Neural progenitor cell (in vitro differentiated cells): ENCODE measurements around the gene CDK3. TPM values are rescaled to one million over a fixed set of nuclear protein-coding genes. Genes with fewer than 3 reads are reported as not detected.

ENCODE experiments used
- DNase-seq: peaks from one replicate; pipeline ENCODE4 v3.0.0-alpha.2; 2016; ENCODE audit warnings: low spot score
- H2AFZ ChIP-seq: fragments of 200-600 bp; sonication (generic); replicated peaks from 2 replicates; pipeline ENCODE4 v1.6.1; 2016; ENCODE audit warnings: antibody characterized with exemption
- H3F3A ChIP-seq: fragments of 200-600 bp; sonication (generic); 2 replicates; pipeline ENCODE4 v1.6.1; 2016; ENCODE audit warnings: antibody characterized with exemption, low read depth
- H3K27ac ChIP-seq: fragments of 200-600 bp; sonication (generic); 2 replicates; pipeline ENCODE4 v1.5.1; 2016; ENCODE audit warnings: mild to moderate bottlenecking
- H3K27me3 ChIP-seq: fragments of 200-600 bp; sonication (generic); 2 replicates; pipeline ENCODE4 v1.6.1; 2016; ENCODE audit warnings: mild to moderate bottlenecking, moderate library complexity
- H3K36me3 ChIP-seq: fragments of 200-600 bp; sonication (generic); 2 replicates; pipeline ENCODE4 v1.5.1; 2016
- H3K4me1 ChIP-seq: fragments of 200-600 bp; sonication (generic); 2 replicates; pipeline ENCODE4 v1.6.1; 2016; ENCODE audit warnings: mixed run types
- H3K4me2 ChIP-seq: fragments of 200-600 bp; sonication (generic); 2 replicates; pipeline ENCODE4 v1.6.1; 2016
- H3K4me3 ChIP-seq: fragments of 200-600 bp; sonication (generic); 2 replicates; pipeline ENCODE4 v1.5.1; 2016
- H3K79me2 ChIP-seq: fragments of 200-600 bp; sonication (generic); 2 replicates; pipeline ENCODE4 v1.6.1; 2016; ENCODE audit warnings: low read depth
- H3K9ac ChIP-seq: fragments of 200-600 bp; sonication (generic); 2 replicates; pipeline ENCODE4 v1.6.1; 2016
- H3K9me3 ChIP-seq: fragments of 200-600 bp; sonication (generic); 2 replicates; pipeline ENCODE4 v1.5.1; 2016; ENCODE audit warnings: low read depth
- H4K20me1 ChIP-seq: fragments of 200-600 bp; sonication (generic); 2 replicates; pipeline ENCODE4 v1.6.1; 2016; ENCODE audit warnings: low read depth
- H3K27ac Mint-ChIP-seq: 3 replicates; pipeline ENCODE4 v1.8.0; 2021; ENCODE audit warnings: mixed read lengths
- H3K27me3 Mint-ChIP-seq: 2 replicates; pipeline ENCODE4 v1.8.0; 2022; ENCODE audit warnings: low read depth, mild to moderate bottlenecking, inconsistent platforms, moderate library complexity, mixed read lengths; ENCODE audit not compliant: insufficient read depth
- H3K36me3 Mint-ChIP-seq: 3 replicates; pipeline ENCODE4 v1.8.0; 2021; ENCODE audit warnings: mixed read lengths
- H3K4me1 Mint-ChIP-seq: 3 replicates; pipeline ENCODE4 v1.8.0; 2021; ENCODE audit warnings: mixed read lengths
- H3K4me3 Mint-ChIP-seq: 3 replicates; pipeline ENCODE4 v1.8.0; 2021; ENCODE audit warnings: mild to moderate bottlenecking, moderate library complexity, mixed read lengths
- H3K9me3 Mint-ChIP-seq: 3 replicates; pipeline ENCODE4 v1.8.0; 2020; ENCODE audit warnings: mixed read lengths
- CTCF ChIP-seq: fragments of 200-600 bp; sonication (generic); IDR thresholded peaks from 2 replicates; pipeline ENCODE4 v1.5.1; 2017; ENCODE audit warnings: antibody characterized with exemption, mild to moderate bottlenecking
- EZH2 ChIP-seq: fragments of 200-600 bp; sonication (generic); IDR thresholded peaks from 2 replicates; pipeline ENCODE4 v1.6.1; 2017; ENCODE audit warnings: antibody characterized with exemption, mild to moderate bottlenecking, moderate library complexity
- EZH2phosphoT487 ChIP-seq: fragments of 200-600 bp; sonication (generic); IDR thresholded peaks from 2 replicates; pipeline ENCODE4 v1.6.1; 2017; ENCODE audit warnings: antibody characterized with exemption
- total RNA-seq: library from RNA; depleted of rRNA; stranded (reverse); fragments of >200 nt; gene quantifications from 2 replicates; pipeline ENCODE4 v1.2.3, GENCODE V29; 2015; ENCODE audit warnings: low replicate concordance

Gene CDK3
- total RNA-seq, 1 donor from 2014 or later = 3.0 TPM

GRCh38 chr17:76032780-76033108 is 32.1 kb downstream of the CDK3 start:
- no peak overlapping the region for H3K27ac ChIP-seq
- peaks cover 20% of the 10 kb centered on the region for H3K4me1 ChIP-seq
- no peaks in the 10 kb centered on the region for H3K36me3 ChIP-seq
- peaks cover 2% of the 10 kb centered on the region for H3K9me3 Mint-ChIP-seq
- peaks cover 35% of the 10 kb centered on the region for H3F3A ChIP-seq
- H3K9me3 ChIP-seq = no peaks in the 10 kb centered on the region
- no peak for TF ChIP-seq EZH2phosphoT487
- TF ChIP-seq EZH2 = no peak
- TF ChIP-seq CTCF = no peak
- H3K79me2 ChIP-seq = no peaks in the 10 kb centered on the region
- no peak overlapping the region for H3K27ac Mint-ChIP-seq
- no peak overlapping the region for H3K9ac ChIP-seq
- H3K4me3 Mint-ChIP-seq = no peak overlapping the region
- H3K27me3 Mint-ChIP-seq = peaks cover 6% of the 10 kb centered on the region
- peaks cover 1% of the 10 kb centered on the region for H3K36me3 Mint-ChIP-seq
- DNase-seq = no peak
- peaks cover 5% of the 10 kb centered on the region for H4K20me1 ChIP-seq
- H3K4me2 ChIP-seq = no peak overlapping the region
- H3K4me1 Mint-ChIP-seq = peaks cover 16% of the 10 kb centered on the region
- H2AFZ ChIP-seq = no peak overlapping the region
- H3K4me3 ChIP-seq = no peak overlapping the region
- no peaks in the 10 kb centered on the region for H3K27me3 ChIP-seq

- no peaks in the 10 kb centered on the region for H3K79me2 ChIP-seq
- H3K27me3 Mint-ChIP-seq = peaks cover 6% of the 10 kb centered on the region
- H3K9ac ChIP-seq = no peak overlapping the region
- H3K27ac ChIP-seq = no peak overlapping the region
- H3K4me3 ChIP-seq = no peak overlapping the region
- peaks cover 39% of the 10 kb centered on the region for H3F3A ChIP-seq
- no peak overlapping the region for H2AFZ ChIP-seq
- H4K20me1 ChIP-seq = peaks cover 5% of the 10 kb centered on the region
- peaks cover 23% of the 10 kb centered on the region for H3K4me1 ChIP-seq
- H3K4me1 Mint-ChIP-seq = peaks cover 16% of the 10 kb centered on the region
- TF ChIP-seq EZH2 = no peak
- no peak for TF ChIP-seq EZH2phosphoT487
- TF ChIP-seq CTCF = no peak
- no peak overlapping the region for H3K4me3 Mint-ChIP-seq
- no peaks in the 10 kb centered on the region for H3K27me3 ChIP-seq
- H3K36me3 ChIP-seq = no peaks in the 10 kb centered on the region
- H3K9me3 ChIP-seq = no peaks in the 10 kb centered on the region
- H3K4me2 ChIP-seq = no peak overlapping the region
- peak overlapping the region; percentile 68 for H3K27ac Mint-ChIP-seq
- DNase-seq = no peak
- peaks cover 2% of the 10 kb centered on the region for H3K36me3 Mint-ChIP-seq
- peaks cover 2% of the 10 kb centered on the region for H3K9me3 Mint-ChIP-seq
Observed at GRCh38 chr17:76033139-76033538, 32.5 kb downstream of the CDK3 start.

- no peak overlapping the region for H3K27ac Mint-ChIP-seq
- Histone ChIP-seq H3K9ac (no peak overlapping the region), H3K36me3 (no peaks in the 10 kb centered on the region), H3K9me3 (no peaks in the 10 kb centered on the region), H2AFZ (no peak overlapping the region), H3K79me2 (no peaks in the 10 kb centered on the region), H3K4me1 (peaks cover 21% of the 10 kb centered on the region), H3F3A (peaks cover 34% of the 10 kb centered on the region), H4K20me1 (peaks cover 4% of the 10 kb centered on the region), H3K4me3 (no peak overlapping the region), H3K27ac (no peak overlapping the region), H3K27me3 (no peaks in the 10 kb centered on the region), H3K4me2 (no peak overlapping the region)
- no peak overlapping the region for H3K4me3 Mint-ChIP-seq
- H3K27me3 Mint-ChIP-seq = peaks cover 6% of the 10 kb centered on the region
- peaks cover 2% of the 10 kb centered on the region for H3K9me3 Mint-ChIP-seq
- peaks cover 17% of the 10 kb centered on the region for H3K36me3 Mint-ChIP-seq
- peaks cover 11% of the 10 kb centered on the region for H3K4me1 Mint-ChIP-seq
- DNase-seq = no peak
- TF ChIP-seq CTCF (no peak), EZH2phosphoT487 (no peak), EZH2 (no peak)
Observed at GRCh38 chr17:76034428-76035350, 34.0 kb downstream of the CDK3 start.
